Parathyroid adenoma (tissue), 2 donors: Measurements from ENCODE around the gene TBC1D8.

ENCODE experiments used
- H2AFZ ChIP-seq: fragments of 300-600 bp; sonication (generic); one replicate; pipeline ENCODE4 v1.7.0; 2017; ENCODE audit warnings: antibody characterized with exemption, mild to moderate bottlenecking
- H3K27ac ChIP-seq: fragments of 300-600 bp; sonication (generic); one replicate; pipeline ENCODE4 v1.7.0; 2017
- H3K27me3 ChIP-seq: fragments of 300-600 bp; sonication (generic); one replicate; pipeline ENCODE4 v1.7.0; 2017; ENCODE audit warnings: low read length; ENCODE audit not compliant: control insufficient read depth, insufficient read depth
- H3K36me3 ChIP-seq: fragments of 300-600 bp; sonication (generic); one replicate; pipeline ENCODE4 v1.7.0; 2017; ENCODE audit warnings: low read length; ENCODE audit not compliant: control insufficient read depth, insufficient read depth
- H3K4me1 ChIP-seq: fragments of 300-600 bp; sonication (generic); one replicate; pipeline ENCODE4 v1.7.0; 2017; ENCODE audit warnings: control low read depth
- H3K4me2 ChIP-seq: fragments of 300-600 bp; sonication (generic); one replicate; pipeline ENCODE4 v1.7.0; 2017; ENCODE audit warnings: low read length
- H3K4me3 ChIP-seq: fragments of 300-600 bp; sonication (generic); one replicate; pipeline ENCODE4 v1.7.0; 2017; ENCODE audit warnings: low read depth, low read length
- H3K79me2 ChIP-seq: fragments of 300-600 bp; sonication (generic); one replicate; pipeline ENCODE4 v1.7.0; 2017; ENCODE audit warnings: control low read depth
- H3K9ac ChIP-seq: fragments of 300-600 bp; sonication (generic); one replicate; pipeline ENCODE4 v1.7.0; 2017; ENCODE audit warnings: mild to moderate bottlenecking
- H3K9me3 ChIP-seq: fragments of 300-600 bp; sonication (generic); one replicate; pipeline ENCODE4 v1.7.0; 2017; ENCODE audit warnings: low read length; ENCODE audit not compliant: control insufficient read depth
- TF ChIP-seq, protein P1 (sequence below): fragments of 300-600 bp; sonication (generic); IDR thresholded peaks from one replicate; pipeline ENCODE4 v1.7.0; 2017; ENCODE audit warnings: antibody characterized with exemption, mild to moderate bottlenecking
- donor health status: primary hyperparathyroidism.

TBC1D8 gene

DNA sequence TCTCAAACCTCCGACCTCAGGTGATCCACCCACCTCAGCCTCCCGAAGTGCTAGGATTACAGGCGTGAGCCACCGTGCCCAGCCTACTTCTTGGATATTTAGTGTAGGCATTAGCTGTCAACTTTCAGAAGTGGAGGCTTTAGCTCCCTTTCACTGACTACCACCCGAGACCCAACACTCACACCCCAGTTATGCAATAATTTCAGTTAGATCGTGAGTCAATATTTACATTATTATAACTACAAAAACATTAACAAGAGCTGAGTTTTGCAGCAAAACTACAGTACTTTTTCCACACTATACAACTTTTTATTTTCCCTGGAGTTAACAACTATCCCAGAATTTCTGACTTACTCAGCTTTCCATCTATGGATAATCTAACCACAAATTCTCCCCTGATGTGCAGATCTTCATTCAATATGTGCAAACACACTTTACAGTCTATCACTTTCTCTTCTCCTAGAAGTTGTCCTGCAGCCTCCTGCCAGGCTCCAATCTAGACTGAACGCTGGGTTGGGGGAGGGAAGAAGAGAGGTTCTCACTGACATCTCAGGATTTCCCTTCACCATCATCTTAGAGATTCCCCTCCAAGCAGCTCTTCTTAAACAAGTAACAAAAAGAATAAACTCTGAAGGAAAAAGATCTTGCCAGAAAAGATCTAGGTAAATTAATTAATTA lies 10.1 kb downstream of the TBC1D8 start:
- no peak overlapping the region for H3K4me2 ChIP-seq
- no peak overlapping the region for H3K9ac ChIP-seq
- H3K36me3 ChIP-seq = no peaks in the 10 kb centered on the region
- no peaks in the 10 kb centered on the region for H3K27me3 ChIP-seq
- H3K9me3 ChIP-seq = no peaks in the 10 kb centered on the region
- no peak overlapping the region for H3K27ac ChIP-seq
- TF ChIP-seq, protein P1, sequence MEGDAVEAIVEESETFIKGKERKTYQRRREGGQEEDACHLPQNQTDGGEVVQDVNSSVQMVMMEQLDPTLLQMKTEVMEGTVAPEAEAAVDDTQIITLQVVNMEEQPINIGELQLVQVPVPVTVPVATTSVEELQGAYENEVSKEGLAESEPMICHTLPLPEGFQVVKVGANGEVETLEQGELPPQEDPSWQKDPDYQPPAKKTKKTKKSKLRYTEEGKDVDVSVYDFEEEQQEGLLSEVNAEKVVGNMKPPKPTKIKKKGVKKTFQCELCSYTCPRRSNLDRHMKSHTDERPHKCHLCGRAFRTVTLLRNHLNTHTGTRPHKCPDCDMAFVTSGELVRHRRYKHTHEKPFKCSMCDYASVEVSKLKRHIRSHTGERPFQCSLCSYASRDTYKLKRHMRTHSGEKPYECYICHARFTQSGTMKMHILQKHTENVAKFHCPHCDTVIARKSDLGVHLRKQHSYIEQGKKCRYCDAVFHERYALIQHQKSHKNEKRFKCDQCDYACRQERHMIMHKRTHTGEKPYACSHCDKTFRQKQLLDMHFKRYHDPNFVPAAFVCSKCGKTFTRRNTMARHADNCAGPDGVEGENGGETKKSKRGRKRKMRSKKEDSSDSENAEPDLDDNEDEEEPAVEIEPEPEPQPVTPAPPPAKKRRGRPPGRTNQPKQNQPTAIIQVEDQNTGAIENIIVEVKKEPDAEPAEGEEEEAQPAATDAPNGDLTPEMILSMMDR = no peak
- H3K4me3 ChIP-seq = no peak overlapping the region
- peaks cover 24% of the 10 kb centered on the region for H3K79me2 ChIP-seq
- H2AFZ ChIP-seq = no peak overlapping the region
- no peaks in the 10 kb centered on the region for H3K4me1 ChIP-seq

DNA sequence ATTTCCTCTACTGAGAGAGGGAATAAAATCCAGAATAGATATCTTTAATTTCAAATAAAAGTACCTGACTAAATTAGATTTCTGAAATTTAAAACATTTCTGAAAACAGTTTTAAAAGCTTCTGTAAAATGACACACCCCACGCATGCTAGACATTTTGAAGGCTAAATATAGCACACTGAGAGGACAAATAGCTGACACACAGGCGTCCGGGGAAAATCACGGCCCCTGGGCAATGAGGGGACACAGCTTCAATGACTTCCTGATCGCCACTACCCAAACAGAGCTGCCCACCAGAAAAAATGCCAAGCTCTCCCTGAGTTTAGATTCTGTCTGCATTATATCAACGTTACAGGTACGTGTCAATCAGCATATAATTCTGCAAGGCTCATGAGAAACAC lies 10.9 kb downstream of the TBC1D8 start:
- no peaks in the 10 kb centered on the region for H3K4me1 ChIP-seq
- H3K36me3 ChIP-seq = no peaks in the 10 kb centered on the region
- H3K27me3 ChIP-seq = no peaks in the 10 kb centered on the region
- H3K9me3 ChIP-seq = no peaks in the 10 kb centered on the region
- H3K4me3 ChIP-seq = no peak overlapping the region
- H3K27ac ChIP-seq = no peak overlapping the region
- no peak overlapping the region for H3K9ac ChIP-seq
- TF ChIP-seq, protein P1 = no peak
- no peak overlapping the region for H3K4me2 ChIP-seq
- no peak overlapping the region for H2AFZ ChIP-seq
- H3K79me2 ChIP-seq = peaks cover 27% of the 10 kb centered on the region

DNA sequence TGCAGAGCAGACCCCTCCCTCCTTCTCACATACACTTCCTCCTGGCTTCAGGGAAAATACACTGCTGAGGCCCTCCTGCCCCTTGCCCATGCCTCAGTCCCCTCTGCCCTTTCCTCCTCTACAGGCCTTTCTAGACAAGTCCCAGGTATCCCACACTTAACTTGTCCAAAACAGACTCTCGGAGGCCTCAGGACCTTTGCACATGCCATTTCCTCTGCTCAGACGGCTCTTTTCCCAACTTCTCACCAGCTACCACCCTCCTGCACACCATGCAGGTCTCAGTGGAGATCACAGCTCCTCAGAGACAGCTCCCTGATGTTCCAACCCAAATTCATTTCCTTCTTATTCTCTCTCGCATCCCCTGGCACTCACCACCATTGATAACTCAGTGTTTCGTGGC lies 11.7 kb downstream of the TBC1D8 start:
- no peak overlapping the region for H3K27ac ChIP-seq
- no peak overlapping the region for H3K9ac ChIP-seq
- H2AFZ ChIP-seq = no peak overlapping the region
- H3K4me2 ChIP-seq = no peak overlapping the region
- H3K9me3 ChIP-seq = no peaks in the 10 kb centered on the region
- H3K4me1 ChIP-seq = no peaks in the 10 kb centered on the region
- no peaks in the 10 kb centered on the region for H3K36me3 ChIP-seq
- H3K4me3 ChIP-seq = no peak overlapping the region
- H3K79me2 ChIP-seq = peaks cover 27% of the 10 kb centered on the region
- H3K27me3 ChIP-seq = no peaks in the 10 kb centered on the region
- TF ChIP-seq, protein P1 = no peak

DNA sequence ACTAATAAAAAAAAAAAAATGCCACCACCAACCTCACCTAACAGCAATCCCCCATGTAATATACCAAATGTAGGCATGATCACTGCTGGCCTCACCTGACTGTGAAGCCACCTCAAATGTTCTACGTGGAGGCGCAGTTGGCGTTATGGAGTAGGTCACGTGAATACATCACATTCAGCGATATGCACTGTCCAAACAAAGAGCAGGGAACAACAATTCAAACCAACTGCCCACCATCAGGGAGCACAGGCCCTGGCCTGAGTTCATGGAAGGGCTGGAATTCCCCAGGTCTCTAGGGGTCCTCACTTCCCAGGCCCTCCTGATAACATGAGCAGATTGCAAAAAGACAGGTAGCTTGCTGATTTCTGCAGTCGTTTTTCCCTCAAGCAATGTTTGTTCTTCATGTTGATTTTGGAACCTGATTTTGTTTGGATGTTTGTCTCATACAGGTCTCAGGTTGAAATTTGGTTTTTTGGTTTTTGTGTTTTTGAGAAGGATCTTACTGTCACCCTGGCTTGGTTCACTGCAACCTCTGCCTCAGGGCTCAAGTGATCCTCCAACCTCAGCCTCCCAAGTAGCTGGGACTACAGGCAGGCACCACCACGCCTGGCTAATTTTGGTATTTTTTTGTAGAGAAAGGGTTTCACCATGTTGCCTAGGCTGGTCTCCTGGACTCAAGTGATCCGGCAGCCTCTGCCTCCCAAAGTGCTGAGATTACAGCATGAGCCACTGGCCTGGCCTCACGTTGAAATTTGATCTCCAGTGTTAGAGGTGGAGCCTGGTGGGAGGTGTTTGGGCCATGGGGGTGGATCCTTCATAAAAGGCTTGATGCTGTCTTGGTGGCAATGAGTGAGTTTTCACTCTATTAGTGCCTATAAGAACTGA lies 15.5 kb downstream of the TBC1D8 start:
- H3K9me3 ChIP-seq = no peaks in the 10 kb centered on the region
- no peaks in the 10 kb centered on the region for H3K4me1 ChIP-seq
- H3K27me3 ChIP-seq = no peaks in the 10 kb centered on the region
- H3K27ac ChIP-seq = no peak overlapping the region
- no peak overlapping the region for H2AFZ ChIP-seq
- H3K36me3 ChIP-seq = no peaks in the 10 kb centered on the region
- H3K79me2 ChIP-seq = peaks cover 25% of the 10 kb centered on the region
- no peak overlapping the region for H3K4me2 ChIP-seq
- no peak overlapping the region for H3K9ac ChIP-seq
- TF ChIP-seq, protein P1 = no peak
- no peak overlapping the region for H3K4me3 ChIP-seq
